WTC11 (cell line): ENCODE data around the gene ST6GALNAC2. TPM values are rescaled to one million over a fixed set of nuclear protein-coding genes. Genes with fewer than 3 reads are reported as not detected.

Experiments used
- ATAC-seq: fragments of 200-7000 bp; cut with Tn5 transposase; 2 replicates; pipeline ENCODE4 v1.10.0; 2021; ENCODE audit warnings: mild to moderate bottlenecking, moderate library complexity
- CTCF ChIA-PET: fragments of 300-600 bp; sonication (Branson Sonifier 250); formaldehyde crosslinking; loops from one replicate; lab custom pipeline; 2021; ENCODE audit warnings: antibody characterized with exemption; lab: Charles Lee
- POLR2A ChIA-PET: fragments of 350-600 bp; sonication (Branson Sonifier 250); formaldehyde crosslinking; loops from one replicate; lab custom pipeline; 2021; ENCODE audit warnings: antibody characterized with exemption; lab: Charles Lee
- DNase-seq: peaks from one replicate; pipeline ENCODE4 v3.0.0; 2021; ENCODE audit warnings: low spot score
- H3K27ac Mint-ChIP-seq: 2 replicates; pipeline ENCODE4 v1.8.0; 2021; ENCODE audit warnings: mixed read lengths
- H3K27me3 Mint-ChIP-seq: 2 replicates; pipeline ENCODE4 v1.8.0; 2021; ENCODE audit warnings: low read depth, mild to moderate bottlenecking, moderate library complexity, mixed read lengths
- H3K36me3 Mint-ChIP-seq: 2 replicates; pipeline ENCODE4 v1.8.0; 2021; ENCODE audit warnings: mixed read lengths
- H3K4me1 Mint-ChIP-seq: 2 replicates; pipeline ENCODE4 v1.8.0; 2022; ENCODE audit warnings: mixed read lengths
- H3K4me3 Mint-ChIP-seq: 2 replicates; pipeline ENCODE4 v1.8.0; 2021; ENCODE audit warnings: mild to moderate bottlenecking, moderate library complexity, mixed read lengths
- H3K9me3 Mint-ChIP-seq: 2 replicates; pipeline ENCODE4 v1.8.0; 2021; ENCODE audit warnings: mixed read lengths
- CREM ChIP-seq: sonication (generic); formaldehyde crosslinking; IDR thresholded peaks from 2 replicates; pipeline ENCODE4 v1.8.1; 2022; ENCODE audit warnings: mild to moderate bottlenecking, missing genetic modification reagents, moderate library complexity
- EMX1 ChIP-seq: fragments of 250-450 bp; sonication (Bioruptor Pico); IDR thresholded peaks from 2 replicates; pipeline ENCODE4 v1.8.0; 2021; ENCODE audit warnings: mild to moderate bottlenecking
- FOXK1 ChIP-seq: sonication (generic); formaldehyde crosslinking; IDR thresholded peaks from 2 replicates; pipeline ENCODE4 v1.8.0; 2022; ENCODE audit warnings: mild to moderate bottlenecking, moderate library complexity, missing genetic modification reagents
- NFATC4 ChIP-seq: fragments of 250-450 bp; sonication (Bioruptor Pico); IDR thresholded peaks from 2 replicates; pipeline ENCODE4 v1.9.0; 2021; ENCODE audit warnings: mild to moderate bottlenecking
- SP1 ChIP-seq: sonication (generic); formaldehyde crosslinking; conservative IDR thresholded peaks from 2 replicates; pipeline ENCODE4 v1.8.1; 2022; ENCODE audit warnings: missing genetic modification reagents
- total RNA-seq: library from RNA; stranded (reverse); gene quantifications from 3 replicates; pipeline ENCODE4 v1.2.3, GENCODE V29; 2021
- TF ChIP-seq, protein P1 (sequence below): sonication (generic); formaldehyde crosslinking; IDR thresholded peaks from 2 replicates; pipeline ENCODE4 v1.8.0; 2022; ENCODE audit warnings: missing genetic modification reagents
- TF ChIP-seq, protein P2 (sequence below): sonication (generic); formaldehyde crosslinking; IDR thresholded peaks from 2 replicates; pipeline ENCODE4 v1.8.1; 2023; ENCODE audit warnings: mild to moderate bottlenecking, missing genetic modification reagents, moderate library complexity
- TF ChIP-seq, protein P3 (sequence below): fragments of 250-450 bp; sonication (Bioruptor Pico); IDR thresholded peaks from 2 replicates; pipeline ENCODE4 v2.1.2; 2022; ENCODE audit warnings: mild to moderate bottlenecking, moderate library complexity
- TF ChIP-seq, protein P4 (sequence below): sonication (generic); formaldehyde crosslinking; IDR thresholded peaks from 2 replicates; pipeline ENCODE4 v1.8.1; 2022; ENCODE audit warnings: mild to moderate bottlenecking, moderate library complexity, missing genetic modification reagents
- TF ChIP-seq, protein P5 (sequence below): sonication (generic); formaldehyde crosslinking; IDR thresholded peaks from 2 replicates; pipeline ENCODE4 v1.8.0; 2022; ENCODE audit warnings: mild to moderate bottlenecking, missing genetic modification reagents
- TF ChIP-seq, protein P6 (sequence below): sonication (generic); formaldehyde crosslinking; IDR thresholded peaks from 2 replicates; pipeline ENCODE4 v1.8.1; 2023; ENCODE audit warnings: mild to moderate bottlenecking, moderate library complexity, missing genetic modification reagents
- TF ChIP-seq, protein P7 (sequence below): sonication (generic); formaldehyde crosslinking; IDR thresholded peaks from 2 replicates; pipeline ENCODE4 v1.8.1; 2023; ENCODE audit warnings: mild to moderate bottlenecking, missing genetic modification reagents
- TF ChIP-seq, protein P8 (sequence below): sonication (generic); formaldehyde crosslinking; IDR thresholded peaks from 2 replicates; pipeline ENCODE4 v1.8.0; 2023; ENCODE audit warnings: missing genetic modification reagents
- TF ChIP-seq, protein P9 (sequence below): sonication (generic); formaldehyde crosslinking; conservative IDR thresholded peaks from 2 replicates; pipeline ENCODE4 v1.8.1; 2023; ENCODE audit warnings: mild to moderate bottlenecking, low read depth, missing genetic modification reagents, moderate library complexity
- TF ChIP-seq, protein P10 (sequence below): sonication (generic); formaldehyde crosslinking; IDR thresholded peaks from 2 replicates; pipeline ENCODE4 v1.8.1; 2022; ENCODE audit warnings: low read depth, missing genetic modification reagents, borderline replicate concordance

ST6GALNAC2 gene
- total RNA-seq, 1 experiment from 2014 or later = not detected

DNA sequence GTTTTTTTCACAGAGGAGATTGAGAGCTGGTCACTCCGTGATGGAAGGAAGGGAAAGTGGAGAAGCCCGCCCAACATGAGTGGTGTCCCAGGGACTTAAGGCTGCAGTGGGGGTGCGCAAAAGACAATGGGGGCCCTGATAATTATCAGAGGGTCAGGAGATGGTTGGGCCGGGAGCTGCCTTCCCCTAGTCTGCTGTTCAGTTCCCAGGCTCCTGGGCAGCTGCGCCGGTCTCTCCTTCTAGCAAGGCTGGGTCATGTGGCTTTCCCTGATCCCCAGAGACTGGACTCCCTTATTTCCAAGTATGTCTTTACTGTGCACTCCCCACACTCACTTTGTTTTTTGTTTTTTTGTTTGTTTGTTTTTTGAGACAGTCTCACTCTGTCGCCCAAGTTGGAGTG lies 64.4 kb downstream of the ST6GALNAC2 start:
- ATAC-seq = no peak
- peaks cover 24% of the 10 kb centered on the region for H3K27me3 Mint-ChIP-seq
- H3K27ac Mint-ChIP-seq = 0 out of 2 replicates have a peak overlapping the region, but pooled peaks have one; percentile 74
- H3K9me3 Mint-ChIP-seq = no peaks in the 10 kb centered on the region
- H3K36me3 Mint-ChIP-seq = no peaks in the 10 kb centered on the region
- TF ChIP-seq, protein P1, sequence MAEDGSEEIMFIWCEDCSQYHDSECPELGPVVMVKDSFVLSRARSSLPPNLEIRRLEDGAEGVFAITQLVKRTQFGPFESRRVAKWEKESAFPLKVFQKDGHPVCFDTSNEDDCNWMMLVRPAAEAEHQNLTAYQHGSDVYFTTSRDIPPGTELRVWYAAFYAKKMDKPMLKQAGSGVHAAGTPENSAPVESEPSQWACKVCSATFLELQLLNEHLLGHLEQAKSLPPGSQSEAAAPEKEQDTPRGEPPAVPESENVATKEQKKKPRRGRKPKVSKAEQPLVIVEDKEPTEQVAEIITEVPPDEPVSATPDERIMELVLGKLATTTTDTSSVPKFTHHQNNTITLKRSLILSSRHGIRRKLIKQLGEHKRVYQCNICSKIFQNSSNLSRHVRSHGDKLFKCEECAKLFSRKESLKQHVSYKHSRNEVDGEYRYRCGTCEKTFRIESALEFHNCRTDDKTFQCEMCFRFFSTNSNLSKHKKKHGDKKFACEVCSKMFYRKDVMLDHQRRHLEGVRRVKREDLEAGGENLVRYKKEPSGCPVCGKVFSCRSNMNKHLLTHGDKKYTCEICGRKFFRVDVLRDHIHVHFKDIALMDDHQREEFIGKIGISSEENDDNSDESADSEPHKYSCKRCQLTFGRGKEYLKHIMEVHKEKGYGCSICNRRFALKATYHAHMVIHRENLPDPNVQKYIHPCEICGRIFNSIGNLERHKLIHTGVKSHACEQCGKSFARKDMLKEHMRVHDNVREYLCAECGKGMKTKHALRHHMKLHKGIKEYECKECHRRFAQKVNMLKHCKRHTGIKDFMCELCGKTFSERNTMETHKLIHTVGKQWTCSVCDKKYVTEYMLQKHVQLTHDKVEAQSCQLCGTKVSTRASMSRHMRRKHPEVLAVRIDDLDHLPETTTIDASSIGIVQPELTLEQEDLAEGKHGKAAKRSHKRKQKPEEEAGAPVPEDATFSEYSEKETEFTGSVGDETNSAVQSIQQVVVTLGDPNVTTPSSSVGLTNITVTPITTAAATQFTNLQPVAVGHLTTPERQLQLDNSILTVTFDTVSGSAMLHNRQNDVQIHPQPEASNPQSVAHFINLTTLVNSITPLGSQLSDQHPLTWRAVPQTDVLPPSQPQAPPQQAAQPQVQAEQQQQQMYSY (CRISPR knock-in tag) = no peak
- TF ChIP-seq, protein P2, sequence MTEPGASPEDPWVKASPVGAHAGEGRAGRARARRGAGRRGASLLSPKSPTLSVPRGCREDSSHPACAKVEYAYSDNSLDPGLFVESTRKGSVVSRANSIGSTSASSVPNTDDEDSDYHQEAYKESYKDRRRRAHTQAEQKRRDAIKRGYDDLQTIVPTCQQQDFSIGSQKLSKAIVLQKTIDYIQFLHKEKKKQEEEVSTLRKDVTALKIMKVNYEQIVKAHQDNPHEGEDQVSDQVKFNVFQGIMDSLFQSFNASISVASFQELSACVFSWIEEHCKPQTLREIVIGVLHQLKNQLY (CRISPR knock-in tag) = no peak
- TF ChIP-seq FOXK1 (no peak), EMX1 (no peak), NFATC4 (no peak), CREM (CRISPR knock-in tag) (no peak), SP1 (no peak)
- TF ChIP-seq, protein P3, sequence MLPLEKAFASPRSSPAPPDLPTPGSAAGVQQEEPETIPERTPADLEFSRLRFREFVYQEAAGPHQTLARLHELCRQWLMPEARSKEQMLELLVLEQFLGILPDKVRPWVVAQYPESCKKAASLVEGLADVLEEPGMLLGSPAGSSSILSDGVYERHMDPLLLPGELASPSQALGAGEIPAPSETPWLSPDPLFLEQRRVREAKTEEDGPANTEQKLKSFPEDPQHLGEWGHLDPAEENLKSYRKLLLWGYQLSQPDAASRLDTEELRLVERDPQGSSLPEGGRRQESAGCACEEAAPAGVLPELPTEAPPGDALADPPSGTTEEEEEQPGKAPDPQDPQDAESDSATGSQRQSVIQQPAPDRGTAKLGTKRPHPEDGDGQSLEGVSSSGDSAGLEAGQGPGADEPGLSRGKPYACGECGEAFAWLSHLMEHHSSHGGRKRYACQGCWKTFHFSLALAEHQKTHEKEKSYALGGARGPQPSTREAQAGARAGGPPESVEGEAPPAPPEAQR = no peak
- TF ChIP-seq, protein P4, sequence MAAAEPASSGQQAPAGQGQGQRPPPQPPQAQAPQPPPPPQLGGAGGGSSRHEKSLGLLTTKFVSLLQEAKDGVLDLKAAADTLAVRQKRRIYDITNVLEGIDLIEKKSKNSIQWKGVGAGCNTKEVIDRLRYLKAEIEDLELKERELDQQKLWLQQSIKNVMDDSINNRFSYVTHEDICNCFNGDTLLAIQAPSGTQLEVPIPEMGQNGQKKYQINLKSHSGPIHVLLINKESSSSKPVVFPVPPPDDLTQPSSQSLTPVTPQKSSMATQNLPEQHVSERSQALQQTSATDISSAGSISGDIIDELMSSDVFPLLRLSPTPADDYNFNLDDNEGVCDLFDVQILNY (CRISPR knock-in tag) = no peak
- TF ChIP-seq, protein P5, sequence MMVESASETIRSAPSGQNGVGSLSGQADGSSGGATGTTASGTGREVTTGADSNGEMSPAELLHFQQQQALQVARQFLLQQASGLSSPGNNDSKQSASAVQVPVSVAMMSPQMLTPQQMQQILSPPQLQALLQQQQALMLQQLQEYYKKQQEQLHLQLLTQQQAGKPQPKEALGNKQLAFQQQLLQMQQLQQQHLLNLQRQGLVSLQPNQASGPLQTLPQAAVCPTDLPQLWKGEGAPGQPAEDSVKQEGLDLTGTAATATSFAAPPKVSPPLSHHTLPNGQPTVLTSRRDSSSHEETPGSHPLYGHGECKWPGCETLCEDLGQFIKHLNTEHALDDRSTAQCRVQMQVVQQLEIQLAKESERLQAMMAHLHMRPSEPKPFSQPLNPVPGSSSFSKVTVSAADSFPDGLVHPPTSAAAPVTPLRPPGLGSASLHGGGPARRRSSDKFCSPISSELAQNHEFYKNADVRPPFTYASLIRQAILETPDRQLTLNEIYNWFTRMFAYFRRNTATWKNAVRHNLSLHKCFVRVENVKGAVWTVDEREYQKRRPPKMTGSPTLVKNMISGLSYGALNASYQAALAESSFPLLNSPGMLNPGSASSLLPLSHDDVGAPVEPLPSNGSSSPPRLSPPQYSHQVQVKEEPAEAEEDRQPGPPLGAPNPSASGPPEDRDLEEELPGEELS (CRISPR knock-in tag) = no peak
- TF ChIP-seq, all 79 proteins: peak for 0
- no peak for DNase-seq
- Mint-ChIP-seq H3K4me3 (no peak overlapping the region), H3K4me1 (peaks cover 17% of the 10 kb centered on the region)
- CTCF ChIA-PET = interaction anchor here (0.5 to 2.8 kb wide), 2 partner anchors 163 to 380 kb away, joined by 3 to 16 read pairs; no protein-coding TSS in a partner anchor
- POLR2A ChIA-PET = no interaction called here

DNA sequence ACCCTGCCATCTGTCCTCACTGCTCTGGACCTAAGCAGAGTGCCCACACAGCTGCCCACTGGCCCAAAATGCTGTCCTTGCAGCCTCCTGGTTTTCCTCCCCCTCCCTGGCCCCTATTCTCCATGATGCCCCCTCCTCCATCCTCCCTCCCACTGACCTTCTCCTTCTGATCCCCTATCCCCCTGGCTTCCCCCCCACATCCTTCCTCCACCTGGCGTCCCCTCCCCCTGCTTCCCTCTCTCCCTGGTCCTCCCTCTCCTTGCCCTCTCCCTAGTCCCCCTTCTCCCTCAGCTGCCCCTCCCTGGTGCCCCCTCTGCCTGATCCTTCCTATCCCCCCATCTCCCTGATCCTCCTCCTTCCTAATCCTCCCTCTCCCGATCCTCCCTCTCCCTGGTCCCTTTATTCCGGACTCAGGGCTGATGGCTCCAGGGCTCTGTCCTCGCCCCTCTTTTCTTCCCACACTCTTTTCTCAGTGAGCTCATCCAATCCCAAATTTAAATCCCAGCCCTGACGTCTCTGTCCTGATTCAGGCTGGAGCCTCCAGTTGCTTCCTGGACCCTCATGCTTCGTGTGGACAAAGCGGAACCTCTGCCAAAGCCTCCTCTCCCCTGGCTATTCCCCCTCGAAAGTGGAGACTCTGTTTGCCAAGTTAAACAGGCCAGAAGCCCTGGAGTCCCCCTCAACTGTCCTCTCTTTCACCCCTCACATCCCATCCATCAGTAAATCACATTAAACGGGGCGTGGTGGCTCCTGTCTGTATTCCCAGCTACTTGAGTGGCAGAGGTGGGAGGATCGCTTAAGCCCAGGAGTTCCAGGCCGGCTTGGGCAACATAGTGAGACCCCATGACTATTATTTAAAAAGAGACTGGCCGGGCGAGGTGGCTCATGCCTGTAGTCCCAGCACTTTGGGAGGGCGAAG lies 66.4 kb downstream of the ST6GALNAC2 start:
- H3K36me3 Mint-ChIP-seq = no peaks in the 10 kb centered on the region
- peaks cover 20% of the 10 kb centered on the region for H3K27me3 Mint-ChIP-seq
- no peak for ATAC-seq
- H3K27ac Mint-ChIP-seq = no peak overlapping the region
- CTCF ChIA-PET = interaction anchor here (0.7 to 2.1 kb wide), 6 partner anchors 9 to 162 kb away, joined by 3 to 7 read pairs (median 4); no protein-coding TSS in a partner anchor
- H3K4me1 Mint-ChIP-seq = peaks cover 13% of the 10 kb centered on the region
- DNase-seq = no peak
- no peaks in the 10 kb centered on the region for H3K9me3 Mint-ChIP-seq
- POLR2A ChIA-PET = no interaction called here
- H3K4me3 Mint-ChIP-seq = no peak overlapping the region
- TF ChIP-seq, protein P6, sequence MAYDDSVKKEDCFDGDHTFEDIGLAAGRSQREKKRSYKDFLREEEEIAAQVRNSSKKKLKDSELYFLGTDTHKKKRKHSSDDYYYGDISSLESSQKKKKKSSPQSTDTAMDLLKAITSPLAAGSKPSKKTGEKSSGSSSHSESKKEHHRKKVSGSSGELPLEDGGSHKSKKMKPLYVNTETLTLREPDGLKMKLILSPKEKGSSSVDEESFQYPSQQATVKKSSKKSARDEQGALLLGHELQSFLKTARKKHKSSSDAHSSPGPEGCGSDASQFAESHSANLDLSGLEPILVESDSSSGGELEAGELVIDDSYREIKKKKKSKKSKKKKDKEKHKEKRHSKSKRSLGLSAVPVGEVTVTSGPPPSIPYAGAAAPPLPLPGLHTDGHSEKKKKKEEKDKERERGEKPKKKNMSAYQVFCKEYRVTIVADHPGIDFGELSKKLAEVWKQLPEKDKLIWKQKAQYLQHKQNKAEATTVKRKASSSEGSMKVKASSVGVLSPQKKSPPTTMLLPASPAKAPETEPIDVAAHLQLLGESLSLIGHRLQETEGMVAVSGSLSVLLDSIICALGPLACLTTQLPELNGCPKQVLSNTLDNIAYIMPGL (CRISPR knock-in tag) = no peak
- no peak for TF ChIP-seq EMX1
- TF ChIP-seq, protein P7, sequence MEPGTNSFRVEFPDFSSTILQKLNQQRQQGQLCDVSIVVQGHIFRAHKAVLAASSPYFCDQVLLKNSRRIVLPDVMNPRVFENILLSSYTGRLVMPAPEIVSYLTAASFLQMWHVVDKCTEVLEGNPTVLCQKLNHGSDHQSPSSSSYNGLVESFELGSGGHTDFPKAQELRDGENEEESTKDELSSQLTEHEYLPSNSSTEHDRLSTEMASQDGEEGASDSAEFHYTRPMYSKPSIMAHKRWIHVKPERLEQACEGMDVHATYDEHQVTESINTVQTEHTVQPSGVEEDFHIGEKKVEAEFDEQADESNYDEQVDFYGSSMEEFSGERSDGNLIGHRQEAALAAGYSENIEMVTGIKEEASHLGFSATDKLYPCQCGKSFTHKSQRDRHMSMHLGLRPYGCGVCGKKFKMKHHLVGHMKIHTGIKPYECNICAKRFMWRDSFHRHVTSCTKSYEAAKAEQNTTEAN (CRISPR knock-in tag) = no peak
- TF ChIP-seq, protein P8, sequence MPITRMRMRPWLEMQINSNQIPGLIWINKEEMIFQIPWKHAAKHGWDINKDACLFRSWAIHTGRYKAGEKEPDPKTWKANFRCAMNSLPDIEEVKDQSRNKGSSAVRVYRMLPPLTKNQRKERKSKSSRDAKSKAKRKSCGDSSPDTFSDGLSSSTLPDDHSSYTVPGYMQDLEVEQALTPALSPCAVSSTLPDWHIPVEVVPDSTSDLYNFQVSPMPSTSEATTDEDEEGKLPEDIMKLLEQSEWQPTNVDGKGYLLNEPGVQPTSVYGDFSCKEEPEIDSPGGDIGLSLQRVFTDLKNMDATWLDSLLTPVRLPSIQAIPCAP (CRISPR knock-in tag) = no peak
- TF ChIP-seq, protein P9, sequence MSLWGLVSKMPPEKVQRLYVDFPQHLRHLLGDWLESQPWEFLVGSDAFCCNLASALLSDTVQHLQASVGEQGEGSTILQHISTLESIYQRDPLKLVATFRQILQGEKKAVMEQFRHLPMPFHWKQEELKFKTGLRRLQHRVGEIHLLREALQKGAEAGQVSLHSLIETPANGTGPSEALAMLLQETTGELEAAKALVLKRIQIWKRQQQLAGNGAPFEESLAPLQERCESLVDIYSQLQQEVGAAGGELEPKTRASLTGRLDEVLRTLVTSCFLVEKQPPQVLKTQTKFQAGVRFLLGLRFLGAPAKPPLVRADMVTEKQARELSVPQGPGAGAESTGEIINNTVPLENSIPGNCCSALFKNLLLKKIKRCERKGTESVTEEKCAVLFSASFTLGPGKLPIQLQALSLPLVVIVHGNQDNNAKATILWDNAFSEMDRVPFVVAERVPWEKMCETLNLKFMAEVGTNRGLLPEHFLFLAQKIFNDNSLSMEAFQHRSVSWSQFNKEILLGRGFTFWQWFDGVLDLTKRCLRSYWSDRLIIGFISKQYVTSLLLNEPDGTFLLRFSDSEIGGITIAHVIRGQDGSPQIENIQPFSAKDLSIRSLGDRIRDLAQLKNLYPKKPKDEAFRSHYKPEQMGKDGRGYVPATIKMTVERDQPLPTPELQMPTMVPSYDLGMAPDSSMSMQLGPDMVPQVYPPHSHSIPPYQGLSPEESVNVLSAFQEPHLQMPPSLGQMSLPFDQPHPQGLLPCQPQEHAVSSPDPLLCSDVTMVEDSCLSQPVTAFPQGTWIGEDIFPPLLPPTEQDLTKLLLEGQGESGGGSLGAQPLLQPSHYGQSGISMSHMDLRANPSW (CRISPR knock-in tag) = no peak
- TF ChIP-seq, protein P10, sequence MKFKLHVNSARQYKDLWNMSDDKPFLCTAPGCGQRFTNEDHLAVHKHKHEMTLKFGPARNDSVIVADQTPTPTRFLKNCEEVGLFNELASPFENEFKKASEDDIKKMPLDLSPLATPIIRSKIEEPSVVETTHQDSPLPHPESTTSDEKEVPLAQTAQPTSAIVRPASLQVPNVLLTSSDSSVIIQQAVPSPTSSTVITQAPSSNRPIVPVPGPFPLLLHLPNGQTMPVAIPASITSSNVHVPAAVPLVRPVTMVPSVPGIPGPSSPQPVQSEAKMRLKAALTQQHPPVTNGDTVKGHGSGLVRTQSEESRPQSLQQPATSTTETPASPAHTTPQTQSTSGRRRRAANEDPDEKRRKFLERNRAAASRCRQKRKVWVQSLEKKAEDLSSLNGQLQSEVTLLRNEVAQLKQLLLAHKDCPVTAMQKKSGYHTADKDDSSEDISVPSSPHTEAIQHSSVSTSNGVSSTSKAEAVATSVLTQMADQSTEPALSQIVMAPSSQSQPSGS (CRISPR knock-in tag) = no peak
